HT1080 (cell line): ENCODE results near the gene NAV1. TPM values are rescaled to one million over a fixed set of nuclear protein-coding genes. Genes with fewer than 3 reads are reported as not detected.
A peak's percentile ranks its signal among the peaks of the same experiment; 100 is the strongest.
"Not testable (repeated sequence)": the region's sequence is repeated elsewhere in the genome, so short reads cannot be mapped to it uniquely, and the experiment has no call there.

Experiments
- DNase-seq: peaks from one replicate; pipeline ENCODE4 v3.0.0-alpha.2; 2015; ENCODE audit warnings: low read depth
- total RNA-seq: library from RNA; depleted of rRNA; stranded (reverse); fragments of >200 nt; shearing (Covaris generic); gene quantifications from 2 replicates; pipeline ENCODE4 v1.2.3, GENCODE V29; 2014

NAV1 gene
- total RNA-seq, 1 experiment from 2014 or later = 40.6 TPM

DNA sequence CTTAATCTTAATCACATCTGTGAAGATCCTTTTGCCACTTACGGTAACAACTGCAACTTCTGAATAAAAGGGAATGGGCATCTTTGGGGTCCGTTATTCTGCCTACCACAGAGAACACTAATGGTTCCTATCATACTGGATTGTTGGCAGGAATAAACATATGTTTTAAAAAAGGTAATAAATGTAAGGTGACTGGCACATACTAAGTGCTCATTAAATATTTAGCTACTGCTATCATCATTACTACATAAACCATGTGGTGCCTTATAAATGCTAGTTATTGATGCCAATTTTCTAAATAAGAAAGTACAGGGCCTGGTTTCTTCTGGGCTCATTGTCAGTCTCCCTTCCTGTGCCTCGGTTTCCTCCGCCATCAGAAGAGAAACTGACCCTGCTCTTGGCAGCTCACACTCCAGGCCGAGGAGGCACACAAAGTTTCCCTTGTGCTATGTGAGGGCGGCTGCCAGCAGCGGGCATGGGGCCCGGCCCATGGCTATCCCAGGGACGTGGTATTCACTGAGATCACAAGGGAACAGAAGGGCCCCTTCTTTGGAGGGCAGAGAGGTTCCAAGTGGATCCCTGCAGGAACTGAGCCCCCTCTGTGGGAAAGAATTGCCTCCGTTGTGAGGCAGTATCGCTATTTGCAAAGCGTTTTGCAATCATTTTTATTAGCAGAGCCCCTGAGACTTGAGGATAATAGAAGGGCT is 26.2 kb downstream of the NAV1 start:
- DNase-seq = no peak

DNA sequence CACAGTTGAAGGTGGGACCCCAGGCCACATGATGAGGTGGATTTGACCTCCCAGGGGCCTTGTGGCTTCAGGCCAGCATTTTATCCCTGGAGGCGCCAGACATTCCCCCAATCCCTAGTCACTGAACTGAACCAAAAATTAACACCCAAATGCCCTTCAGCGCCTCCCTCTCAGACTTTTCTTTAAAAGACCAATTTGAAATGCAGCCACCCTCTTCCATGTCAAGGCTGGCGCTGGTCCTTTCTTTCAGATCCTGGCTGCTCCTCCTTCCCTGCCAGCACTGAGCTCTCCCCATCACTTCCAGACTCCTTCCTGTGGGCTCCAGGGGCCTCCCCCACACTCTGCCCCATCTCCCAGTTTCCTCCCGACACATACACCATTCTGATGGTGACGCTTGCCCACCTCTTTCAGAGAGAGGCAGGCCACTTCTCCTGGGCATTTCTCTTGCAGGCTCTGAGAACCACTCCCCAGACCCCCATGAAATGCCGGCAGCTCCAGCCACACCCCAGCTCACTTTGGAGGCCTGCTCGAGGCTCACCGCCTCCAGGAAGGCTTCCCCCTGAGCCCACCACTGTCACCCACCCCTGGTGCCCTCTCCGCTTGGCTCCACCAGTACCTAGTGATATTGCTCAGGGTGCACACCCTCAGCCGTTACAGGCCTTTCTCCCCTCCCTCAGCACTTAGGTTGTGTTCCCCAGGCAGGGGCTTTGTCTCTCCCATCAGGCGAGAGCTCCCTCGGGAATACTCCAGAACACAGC is 27.0 kb downstream of the NAV1 start:
- no peak for DNase-seq

DNA sequence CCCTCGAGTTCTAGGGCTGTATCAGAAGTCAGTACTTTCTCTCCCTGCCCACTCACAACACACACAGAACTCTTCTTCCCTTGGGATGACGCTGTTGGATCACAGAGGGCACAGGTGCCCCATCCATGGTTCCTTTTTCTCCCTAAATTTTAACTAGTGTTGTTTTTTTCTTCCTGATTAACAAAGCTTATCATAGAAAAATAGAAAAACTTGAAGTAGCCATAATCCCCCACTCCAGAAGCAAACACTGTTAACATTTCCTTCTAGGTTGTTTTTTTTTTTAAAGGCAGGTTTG is 27.5 kb downstream of the NAV1 start:
- no peak for DNase-seq

DNA sequence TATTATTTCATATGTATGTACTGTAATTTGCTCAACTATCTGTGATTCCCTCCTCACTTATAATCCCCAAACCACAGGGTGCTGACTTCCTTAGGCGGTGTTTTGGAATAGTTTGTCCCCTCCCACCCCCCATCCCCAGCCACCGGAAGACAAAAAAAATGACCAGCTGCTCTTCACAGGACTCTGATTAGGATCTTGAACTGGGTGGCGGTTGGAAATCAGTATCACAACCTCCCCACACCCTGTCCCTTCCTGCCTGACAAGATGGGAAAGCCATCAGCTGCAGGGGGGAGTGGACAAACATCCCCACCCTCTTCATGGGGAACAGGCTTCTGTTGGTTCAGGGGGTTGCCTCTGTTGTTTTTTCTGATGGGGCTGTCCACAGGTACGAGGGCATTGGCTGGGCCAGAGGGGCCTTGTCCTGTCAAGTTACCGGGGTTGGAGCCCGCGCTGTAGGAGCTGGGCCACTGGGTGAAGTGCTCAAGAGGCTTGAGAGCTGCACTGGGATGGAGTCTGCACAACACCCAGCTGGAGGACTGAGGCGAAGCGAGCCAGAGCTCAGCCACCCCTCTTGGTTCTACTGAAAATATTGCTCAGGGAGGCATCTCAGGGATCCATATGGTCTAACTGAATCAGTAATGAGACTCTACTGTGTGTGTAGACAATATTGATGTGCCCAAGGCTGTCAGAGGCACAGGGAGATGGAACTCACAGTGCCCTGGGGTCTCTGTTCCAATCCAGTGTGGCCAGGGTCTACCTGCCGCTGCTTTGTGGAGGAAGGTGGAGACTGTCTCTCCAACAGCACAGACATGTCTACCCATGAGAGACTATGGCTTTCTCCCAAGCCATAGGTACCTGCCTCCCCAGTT is 28.2 kb downstream of the NAV1 start:
- no peak for DNase-seq

DNA sequence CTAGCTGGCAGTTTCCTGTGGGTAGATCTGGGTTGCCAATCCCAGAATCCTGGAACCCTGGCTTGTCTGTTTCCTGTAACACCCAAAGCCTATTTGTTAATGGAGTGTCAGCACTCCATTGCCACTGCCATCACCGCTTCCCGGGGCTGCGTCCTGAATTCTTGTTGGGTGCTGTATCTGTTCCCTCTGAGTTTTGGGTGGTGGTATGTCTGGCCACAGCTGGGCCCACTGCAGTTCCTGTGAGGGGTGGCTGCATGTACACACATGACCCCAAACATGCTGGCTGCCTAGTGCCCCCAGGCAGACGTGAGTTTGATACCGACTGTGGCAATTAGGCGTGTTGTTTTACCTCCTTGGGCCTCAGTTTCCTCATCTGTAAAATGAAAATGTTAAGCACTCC is 29.3 kb downstream of the NAV1 start:
- DNase-seq = no peak

DNA sequence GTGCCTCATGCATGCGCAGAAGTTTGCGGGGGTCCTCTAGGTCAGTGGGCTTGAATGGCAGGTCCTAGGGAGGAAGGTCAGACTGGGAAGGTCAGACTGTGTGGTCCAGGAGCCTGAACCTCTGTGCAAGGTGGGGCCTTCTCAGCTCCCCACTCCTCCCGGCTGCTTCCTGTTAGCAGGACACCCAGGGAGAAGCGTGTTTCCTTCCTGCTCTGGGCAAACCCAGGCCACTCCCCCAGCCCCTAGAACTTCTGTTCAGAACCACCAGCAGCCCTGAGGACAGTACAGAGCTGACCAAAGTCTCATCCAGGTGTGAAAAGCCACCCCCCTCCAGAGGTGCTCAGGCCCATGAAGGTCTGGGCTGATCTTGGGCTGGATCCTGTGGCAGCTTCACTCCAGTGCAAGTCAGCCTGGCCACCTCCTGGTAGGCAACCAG is 29.9 kb downstream of the NAV1 start:
- DNase-seq = no peak

DNA sequence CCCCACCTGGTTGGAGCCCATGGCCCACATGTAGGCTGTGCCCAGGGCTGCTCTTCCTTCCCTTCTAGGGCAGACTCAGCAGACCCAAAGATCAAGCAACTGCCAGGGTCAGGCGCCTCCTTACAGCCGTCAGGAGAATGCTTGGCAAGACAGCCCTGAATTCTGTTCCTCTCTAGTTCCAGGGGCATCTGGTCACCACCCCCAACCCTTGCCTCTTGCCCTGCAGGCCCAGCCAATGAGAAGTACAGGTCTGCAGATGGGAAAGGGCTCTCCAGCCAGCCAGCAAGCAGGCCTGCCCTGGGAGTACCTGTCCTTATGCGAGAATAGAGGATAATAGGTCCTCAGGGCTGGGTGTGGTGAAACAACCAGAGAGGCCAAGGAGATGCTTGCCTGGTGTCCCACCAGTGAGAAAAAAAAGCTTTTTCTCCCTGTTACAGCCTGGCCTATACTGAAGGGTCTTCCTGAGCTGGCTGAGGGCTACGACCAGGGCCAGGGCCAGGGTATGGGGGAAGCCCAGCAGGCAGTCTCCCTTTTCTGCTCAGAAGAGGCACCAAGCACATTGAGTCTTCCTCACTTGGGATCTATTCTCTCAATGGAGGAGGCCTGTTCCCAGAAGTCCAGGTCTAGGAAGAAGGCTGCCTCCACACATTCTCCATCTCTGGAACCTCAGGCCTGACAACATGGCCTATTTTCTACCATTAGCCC is 31.4 kb downstream of the NAV1 start:
- no peak for DNase-seq

DNA sequence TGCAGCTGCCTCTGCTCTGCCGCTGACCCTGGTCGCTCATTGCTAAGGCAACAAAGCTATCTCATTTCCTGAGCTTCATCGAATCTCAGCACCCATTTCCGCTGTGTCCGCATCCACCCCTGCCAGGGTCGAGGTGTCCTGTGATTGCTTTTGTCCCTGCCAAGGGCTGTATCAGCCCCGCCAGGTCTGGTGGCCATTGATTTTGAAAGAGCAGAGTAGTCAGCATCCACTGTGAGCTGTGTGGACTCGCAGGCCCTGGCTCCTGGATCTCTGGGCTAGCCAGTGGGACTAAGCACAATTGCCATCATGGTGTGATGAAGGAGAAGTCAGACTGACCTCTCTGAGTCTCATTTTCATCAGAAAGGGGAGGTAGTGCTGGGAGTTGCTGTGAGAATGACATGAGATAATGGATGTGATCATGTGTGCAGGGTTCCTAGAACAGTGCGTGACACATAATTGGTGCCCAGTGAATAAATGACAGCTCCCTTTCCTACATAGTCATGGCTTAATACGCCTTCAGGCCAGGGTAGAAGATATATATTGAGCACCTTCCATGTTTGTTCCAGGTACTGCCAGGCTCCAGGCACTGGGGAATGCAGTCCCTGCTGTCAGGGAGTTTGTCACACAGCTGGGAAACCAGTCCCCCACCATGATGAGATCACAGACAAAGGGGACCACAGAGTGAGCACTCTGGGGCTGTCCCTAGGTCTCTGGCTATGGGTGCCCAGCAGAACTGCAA is 32.1 kb downstream of the NAV1 start:
- no peak for DNase-seq

DNA sequence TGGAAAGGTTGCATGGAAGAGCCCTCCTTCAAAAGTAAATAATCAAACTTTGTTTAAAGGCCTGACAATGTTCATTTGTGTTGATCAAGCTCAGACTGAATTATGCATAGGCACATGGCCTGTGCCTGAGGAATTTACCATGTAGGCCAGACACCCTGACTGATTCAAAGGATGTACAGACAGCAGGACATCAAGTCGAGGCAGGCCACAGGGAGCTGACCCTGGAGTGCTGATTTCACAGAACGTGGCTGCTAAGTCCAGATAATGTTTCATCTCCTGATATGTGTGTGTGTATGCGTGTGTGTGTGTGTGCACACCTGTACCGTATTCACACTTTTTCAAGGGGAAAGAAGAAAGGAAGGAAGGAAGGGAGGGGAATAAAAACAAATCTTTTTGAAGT is 34.1 kb downstream of the NAV1 start:
- no peak for DNase-seq

DNA sequence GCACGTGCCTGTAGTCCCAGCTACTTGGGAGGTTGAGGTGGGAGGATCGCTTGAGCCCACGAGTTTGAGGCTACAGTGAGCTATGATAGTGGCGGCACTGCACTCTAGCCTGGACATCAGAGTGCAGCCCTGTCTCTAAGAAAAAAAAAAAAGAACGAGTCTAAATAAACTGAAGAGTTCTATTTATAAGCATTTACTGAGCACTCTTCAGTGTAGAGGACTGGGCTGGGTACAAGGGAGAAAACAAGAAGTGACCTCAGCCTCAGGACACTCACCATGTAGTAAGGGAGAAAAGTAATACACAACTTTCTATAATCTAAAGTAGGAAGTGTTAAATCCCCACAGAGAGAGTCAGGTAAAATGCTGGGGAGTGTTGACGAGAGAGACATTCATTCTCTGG is 35.0 kb downstream of the NAV1 start:
- DNase-seq = no peak

DNA sequence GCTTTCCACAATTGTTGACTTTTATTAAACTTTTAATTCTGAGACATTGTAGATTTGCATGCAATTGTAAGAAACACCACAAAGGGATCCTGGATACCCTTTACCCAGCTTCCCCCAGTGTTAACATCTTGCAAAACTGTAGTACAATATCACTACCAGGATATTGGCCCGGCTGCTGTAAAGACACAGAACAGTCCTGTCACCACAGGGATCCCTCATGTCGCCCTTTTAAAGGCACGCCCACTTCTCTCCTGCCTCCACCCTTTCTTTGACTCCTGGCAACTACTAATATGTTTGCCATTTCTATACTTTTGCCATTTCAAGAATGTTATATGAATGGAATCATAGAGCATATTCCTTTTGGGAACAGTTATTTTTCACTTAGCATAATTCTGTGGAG is 37.0 kb downstream of the NAV1 start:
- no peak for DNase-seq

DNA sequence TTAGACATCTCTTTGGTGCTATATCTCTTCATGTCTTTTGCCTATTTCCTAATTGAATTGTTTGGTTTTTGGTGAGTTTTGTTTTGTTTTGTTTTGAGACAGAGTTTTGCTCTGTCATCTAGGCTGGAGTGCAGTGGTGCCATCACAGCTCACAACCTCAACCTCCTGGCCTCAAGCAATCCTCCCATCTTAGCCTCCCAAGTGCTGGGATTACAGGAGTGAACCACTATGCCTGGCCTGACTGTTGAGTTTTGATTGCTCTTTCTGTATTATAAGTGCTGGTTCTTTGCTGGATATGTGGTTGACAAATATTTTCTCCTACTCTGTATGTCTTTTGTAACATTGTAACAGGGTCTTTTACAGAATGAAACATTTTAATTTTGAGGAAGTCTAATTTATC is 38.0 kb downstream of the NAV1 start:
- DNase-seq = no peak

DNA sequence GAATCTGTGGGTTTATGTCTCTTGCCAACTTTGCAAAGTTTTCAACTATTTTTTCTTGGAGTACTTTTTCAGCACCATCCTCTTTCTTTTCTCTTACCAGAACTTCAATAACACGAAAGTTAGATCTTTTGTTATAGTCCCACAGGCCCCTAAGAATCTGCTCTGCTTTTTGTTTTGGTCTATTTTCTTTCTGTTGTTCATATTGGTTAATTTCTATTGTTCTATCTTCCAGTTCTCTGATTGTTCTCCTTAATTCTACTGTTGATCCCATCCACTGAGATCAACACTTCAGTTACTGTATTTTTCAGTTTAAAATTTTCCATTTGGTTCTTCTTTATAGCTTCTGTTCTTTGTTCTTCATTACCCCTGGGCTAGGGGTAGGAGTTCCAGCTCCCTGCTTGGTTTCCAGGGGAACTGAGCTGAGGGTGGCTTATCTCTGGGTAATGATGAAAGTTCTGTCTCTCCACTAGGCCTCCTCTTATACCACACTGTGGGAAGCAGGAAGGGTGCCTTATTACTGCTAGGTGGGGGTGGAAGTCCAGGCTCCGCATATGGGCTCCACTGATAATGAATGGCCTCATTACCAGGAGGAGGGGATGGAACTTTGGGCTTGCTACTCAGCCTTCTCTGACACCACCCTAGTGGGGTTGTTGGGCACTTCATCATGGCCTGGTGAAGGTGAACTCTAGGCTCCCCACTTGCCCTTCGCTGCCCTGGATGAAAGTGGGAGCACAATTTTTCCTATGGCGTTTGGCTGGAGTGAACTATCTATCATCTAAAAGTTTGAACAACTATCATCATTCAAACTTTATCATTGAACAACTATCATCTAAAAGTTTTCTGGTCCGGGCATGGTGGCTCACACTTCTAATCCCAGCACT is 39.3 kb downstream of the NAV1 start:
- DNase-seq = no peak

DNA sequence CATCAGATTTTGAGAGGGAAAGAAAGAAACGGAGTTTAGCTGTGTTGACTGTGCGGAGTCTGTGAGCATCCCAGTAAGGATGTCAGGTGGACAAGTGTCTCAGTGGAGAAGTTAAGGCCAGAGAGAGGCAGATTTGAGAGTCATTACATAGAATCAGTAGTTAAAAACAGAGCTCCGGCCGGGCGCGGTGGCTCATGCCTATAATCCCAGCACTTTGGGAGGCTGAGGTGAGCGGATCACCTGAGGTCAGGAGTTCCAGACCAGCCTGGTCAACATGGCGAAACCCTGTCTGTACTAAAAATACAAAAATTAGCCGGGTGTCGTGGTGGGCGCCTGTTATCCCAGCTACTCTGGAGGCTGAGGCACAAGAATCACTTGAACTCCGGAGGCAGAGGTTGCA is 42.4 kb downstream of the NAV1 start:
- DNase-seq = not testable (repeated sequence)

DNA sequence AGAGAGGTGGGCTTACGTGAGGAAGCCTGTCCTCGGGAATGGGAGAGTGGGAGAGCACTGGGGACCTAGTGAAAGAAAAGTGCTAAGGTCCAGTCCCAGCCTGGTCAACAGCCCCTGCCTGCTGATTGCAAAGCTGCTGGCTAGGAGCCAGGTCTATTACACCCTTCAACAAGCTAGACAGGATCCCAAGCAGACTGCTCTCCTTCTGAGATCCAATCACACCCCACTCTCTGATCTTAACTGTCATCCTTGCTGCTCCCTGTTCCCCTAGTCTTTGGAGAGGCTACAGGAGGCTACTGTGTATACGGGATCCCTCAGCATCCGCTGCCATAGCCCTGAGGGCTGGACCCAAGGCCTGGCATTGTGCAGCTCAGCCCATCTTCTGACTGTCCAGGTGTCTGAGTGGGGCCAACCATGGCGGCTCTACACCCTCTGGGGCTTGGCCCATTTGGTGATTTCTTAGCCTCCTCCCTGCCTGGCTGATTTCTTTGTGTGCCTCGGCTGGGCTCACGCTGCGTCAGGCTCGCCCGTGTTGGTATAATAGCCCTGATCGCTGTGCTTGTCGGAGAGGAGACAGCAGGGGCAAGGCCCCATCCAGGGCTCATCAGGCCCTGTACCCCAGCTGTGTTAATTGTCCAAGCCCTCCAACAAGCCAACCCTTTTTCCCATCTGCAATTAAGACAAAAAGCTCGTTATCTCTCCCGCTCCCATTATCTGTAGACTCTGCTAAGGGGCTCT is 43.9 kb downstream of the NAV1 start:
- DNase-seq = no peak

DNA sequence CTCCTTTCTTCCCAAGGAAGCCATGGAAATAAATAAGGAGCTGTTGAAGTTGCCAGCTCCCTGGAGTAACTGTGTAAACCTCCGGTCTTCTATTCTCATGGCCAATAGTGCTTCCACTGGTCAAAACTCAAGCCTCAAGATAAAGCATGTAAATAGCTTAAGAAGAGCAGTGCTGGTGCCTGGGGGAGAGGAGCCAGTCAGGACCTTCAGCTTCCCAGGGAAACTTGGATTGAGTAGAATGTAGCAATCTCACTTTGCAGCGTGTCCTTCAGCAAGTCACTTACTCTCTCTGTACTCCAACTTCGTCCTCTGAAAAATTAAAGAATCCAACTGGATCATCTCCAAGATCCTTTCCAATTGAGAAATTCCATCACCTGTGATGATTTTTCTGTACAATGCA is 44.7 kb downstream of the NAV1 start:
- no peak for DNase-seq

DNA sequence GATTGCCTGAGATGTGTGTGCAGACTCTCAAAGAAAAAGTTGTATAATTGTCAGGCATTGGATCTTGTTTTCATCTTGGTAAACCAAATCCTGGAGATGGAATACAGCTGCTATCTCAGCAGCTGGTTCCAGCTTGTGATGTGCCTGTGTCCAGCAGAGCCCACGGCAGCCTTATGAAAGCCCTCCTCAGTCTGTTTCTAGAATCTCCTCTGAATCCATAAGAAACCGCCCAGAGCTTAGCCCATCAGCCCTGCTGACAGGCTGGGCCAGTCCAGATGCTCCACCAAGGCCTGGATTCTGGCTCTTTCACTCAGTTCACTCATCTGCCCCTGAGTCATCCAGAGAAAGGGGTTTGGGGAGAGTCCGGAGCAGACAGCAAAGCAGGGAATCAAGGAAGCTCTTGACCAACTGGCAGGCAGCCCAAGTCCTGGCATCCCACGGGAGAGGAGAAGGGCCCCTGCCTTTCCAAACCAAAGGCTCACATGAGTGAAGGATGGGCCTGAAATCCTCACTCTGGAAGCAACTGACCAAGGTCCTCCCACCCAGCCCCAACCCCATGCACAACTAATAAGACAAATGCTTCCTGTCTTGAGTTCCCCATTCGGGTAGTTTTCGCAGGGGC is 45.7 kb downstream of the NAV1 start:
- DNase-seq = peak; percentile 77

DNA sequence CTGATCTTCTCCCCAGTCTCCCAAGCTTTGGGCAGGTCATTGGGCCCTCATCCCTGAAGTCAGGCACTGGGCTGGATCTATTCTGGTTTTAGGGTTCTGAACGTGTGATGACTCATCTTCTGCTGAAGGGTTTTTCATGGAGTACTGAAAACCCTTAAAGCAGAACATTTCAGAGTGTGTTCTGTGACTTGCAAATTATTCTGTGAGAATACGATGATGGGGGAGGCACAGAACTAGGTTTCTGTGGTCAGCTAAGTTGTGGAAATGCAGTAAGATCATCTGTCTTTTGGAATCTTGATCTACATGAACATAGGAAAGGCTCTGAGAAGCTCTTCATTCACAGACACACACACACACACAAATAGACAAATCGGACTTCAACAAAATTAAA is 46.2 kb downstream of the NAV1 start:
- peak; percentile 53 for DNase-seq

DNA sequence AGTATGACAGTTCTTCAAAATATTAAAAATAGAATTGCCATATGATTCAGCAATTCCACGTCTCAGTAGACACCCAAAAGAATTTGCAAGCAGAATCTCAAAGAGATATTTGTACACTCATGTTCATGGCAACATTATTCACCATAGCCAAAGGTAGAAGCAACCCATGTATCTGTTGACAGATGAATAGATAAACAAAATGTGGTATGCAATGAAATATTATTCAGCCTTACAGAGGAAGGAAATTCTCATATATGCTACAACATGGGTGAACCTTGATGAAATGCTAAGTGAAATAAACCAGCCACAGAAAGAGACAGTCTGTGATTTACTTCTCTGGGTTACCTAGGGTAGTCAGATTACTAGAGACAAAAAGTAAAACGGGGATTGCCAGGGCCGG is 47.0 kb downstream of the NAV1 start:
- no peak for DNase-seq
